ENCODE results near the gene ASF1B.
"Not testable (repeated sequence)": the region's sequence is repeated elsewhere in the genome, so short reads cannot be mapped to it uniquely, and the experiment has no call there.

ASF1B gene

DNA sequence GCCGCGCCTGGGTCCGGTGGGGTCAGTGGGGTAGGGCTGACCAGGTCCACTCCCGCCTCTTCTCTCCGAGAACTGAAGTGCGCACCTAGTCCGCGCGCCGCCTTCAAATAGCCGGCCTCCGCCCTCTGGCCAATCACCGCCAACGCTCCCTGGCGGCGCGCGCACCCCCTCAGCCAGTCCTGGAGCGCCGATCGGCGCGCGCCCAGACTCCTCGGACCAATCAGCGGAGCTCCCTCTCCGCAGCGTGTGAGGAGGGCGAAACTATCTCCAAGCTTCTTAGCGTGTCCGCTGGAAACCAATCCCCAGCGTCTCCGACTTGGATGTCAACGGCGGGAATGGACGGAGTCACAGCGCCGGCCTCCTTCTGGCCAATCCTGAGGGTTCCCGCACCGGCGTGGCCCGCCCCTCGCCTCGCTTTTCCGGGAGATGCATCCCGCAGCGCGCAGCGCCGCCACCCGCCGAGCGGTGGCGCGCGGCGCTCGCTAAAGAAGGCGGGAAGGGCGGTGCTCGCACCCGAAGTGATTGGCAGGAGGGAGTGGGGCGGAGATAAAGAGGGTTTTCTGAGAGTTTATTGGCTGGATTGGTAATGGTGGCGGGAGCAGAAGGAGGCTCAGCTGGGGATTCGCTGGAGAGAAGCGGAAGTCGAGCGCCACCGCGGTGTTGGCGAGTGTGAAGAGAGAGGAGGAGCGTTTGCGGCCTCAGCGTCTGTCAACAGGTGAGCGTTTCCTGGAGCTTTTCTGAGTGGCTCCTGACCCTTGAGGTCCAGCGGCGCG lies at the start of gene ASF1B:
Gene ASF1B (minus strand): TSS at position 81 of the 773 bp plus-strand sequence. CDS start 133 bp downstream, outside the sequence.
- DNase-seq: peak; percentile 100

DNA sequence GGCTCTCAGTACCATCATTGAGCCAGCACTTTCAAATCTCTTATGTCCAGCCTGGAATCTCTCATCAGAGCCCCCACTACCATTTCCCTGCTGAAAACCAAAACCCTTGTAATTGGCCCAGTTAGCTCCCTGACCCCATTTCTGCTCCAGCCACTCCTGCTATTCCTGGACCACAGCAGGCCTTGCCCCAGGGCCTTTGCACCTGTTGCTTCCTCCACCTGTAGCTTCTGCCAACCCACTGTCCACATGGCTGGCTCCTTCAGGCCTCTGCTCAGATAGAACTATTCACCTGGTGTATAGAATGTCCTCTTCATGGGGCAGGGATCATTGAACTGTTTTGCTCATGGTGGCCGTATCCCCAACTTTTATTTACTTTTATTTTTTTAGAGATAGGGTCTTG lies 49.3 kb upstream of the ASF1B start:
- DNase-seq: not testable (repeated sequence)

DNA sequence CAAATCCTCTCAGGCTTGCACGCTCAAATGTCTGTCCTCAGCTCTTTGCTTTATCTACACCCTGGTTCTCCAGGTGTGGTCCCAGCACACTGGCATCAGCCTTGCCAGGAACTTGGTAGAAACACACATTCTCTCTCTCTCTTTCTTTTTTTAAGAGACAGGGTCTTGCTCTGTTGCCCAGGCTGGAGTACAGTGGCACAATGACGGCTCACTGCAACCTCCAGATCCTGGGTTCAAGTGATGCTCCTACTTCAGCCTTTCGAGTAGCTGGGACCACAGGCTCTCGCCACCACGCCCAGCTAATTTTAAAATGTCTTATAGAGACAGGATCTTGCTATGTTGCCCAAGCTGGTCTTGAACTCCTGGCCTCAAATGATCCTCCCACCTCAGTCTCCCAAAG lies 48.8 kb upstream of the ASF1B start:
- no peak for DNase-seq

DNA sequence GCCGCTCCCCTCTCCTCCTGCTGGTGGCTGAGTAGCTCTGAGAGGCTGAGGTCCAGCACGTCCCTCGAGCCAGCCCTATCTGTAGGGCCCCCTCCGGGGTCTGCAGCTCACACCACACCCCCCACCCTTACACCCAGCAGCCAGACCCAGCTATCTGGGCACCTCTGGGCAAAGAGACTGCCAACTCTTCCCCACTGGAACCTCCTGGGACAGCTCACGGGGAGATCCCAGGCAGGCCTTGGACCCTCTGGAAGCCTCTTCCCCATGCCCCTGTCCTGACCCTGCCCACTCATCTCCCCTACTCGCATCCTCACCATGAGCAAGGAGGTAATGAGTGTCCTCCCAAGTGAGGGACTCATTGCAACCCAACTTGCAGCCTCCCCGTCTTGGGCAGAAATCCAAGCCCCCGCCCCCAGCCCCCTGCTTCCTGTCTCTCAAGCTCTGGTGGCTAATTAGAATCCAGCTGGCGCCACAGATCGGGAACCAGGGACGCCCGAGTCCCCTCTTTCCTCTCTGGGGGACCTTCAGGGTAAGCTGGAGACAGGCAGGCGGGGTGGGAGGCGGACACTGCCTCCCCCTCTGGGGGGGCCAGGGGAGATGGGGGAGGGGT lies 47.5 kb upstream of the ASF1B start:
- DNase-seq: no peak

DNA sequence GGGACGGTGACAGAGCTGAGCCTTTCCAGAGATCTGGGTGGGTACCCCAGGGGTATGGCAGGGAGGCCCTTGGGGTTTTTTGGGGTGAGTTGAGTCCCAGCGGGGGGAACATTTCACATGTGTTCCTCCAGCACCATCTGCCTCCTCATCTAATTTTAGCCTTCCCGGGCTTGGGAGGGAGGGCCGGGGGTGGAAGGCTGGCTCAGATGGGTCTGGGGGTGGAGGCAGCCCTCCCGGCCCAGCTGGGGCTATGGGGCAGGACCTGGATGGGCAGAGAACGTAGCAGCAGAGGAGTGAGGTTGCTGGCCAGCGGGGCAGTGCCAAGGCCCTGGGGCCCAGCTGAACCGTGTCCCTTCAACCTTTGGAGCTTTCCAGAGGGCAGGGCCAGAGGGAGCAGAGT lies 46.1 kb upstream of the ASF1B start:
- peak; percentile 7 for DNase-seq

DNA sequence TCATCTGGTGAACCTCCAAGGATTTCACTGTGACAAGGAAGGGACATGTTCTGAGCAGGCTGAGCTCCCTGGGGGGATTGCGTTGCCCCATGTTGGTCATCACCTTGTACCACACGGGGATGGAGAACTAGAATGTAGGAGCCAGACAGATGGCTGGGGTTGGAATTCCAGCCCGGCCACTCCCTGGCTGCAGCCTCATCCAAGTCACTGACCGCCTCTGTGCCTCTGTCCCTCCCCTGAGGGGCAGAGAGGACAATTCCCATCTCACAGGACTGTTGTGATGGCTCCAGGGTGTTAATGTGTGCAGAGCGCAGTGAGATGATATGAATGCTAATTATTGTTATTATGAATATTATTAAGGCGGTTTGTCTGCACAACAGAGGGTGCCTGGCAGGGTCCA lies 45.5 kb upstream of the ASF1B start:
- no peak for DNase-seq

DNA sequence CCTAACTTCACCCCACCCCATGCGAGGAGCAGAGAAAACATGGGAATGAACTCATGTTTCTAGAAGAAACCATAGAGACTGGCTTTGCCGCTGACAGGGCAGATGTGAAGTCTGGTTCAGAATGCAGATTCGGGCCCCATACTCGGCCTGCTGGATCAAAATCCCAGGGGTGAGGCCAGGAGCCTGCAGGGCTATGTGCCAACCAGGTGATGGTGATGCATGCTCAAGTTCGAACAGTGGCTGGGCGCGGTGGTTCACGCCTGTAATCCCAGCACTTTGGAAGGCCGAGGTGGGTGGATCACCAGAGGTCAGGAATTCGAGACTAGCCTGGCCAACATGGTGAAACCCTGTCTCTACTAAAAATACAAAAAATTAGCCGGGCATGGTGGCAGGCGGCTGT lies 44.8 kb upstream of the ASF1B start:
- DNase-seq: not testable (repeated sequence)

DNA sequence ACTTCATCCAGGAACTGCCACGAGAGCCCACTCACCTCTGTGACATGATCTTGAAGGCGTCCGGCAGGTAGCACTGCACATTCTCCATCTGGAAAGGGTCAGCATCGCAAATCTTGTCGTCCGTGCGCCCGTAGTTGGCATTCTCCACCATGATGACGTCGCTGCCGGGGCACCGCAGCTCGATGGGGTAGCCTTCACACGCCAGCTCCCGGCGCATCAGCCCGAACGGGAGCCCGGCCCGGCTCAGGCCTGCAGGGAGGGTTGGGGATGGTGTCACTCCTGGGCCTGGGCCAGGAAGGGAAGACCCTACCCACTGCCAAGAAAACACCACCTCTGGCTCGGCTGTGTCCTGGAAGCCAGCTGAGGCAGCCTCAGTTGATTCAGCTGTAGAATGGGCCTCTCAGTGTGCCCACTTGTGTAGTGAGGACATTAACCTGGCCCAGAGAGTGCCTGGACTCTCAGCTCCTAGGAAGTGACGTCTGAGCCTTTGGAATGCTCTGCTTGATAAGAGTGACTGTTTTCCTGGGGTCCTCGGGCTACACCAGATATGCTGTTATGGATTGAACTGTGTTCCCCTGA lies 41.2 kb upstream of the ASF1B start:
- no peak for DNase-seq

DNA sequence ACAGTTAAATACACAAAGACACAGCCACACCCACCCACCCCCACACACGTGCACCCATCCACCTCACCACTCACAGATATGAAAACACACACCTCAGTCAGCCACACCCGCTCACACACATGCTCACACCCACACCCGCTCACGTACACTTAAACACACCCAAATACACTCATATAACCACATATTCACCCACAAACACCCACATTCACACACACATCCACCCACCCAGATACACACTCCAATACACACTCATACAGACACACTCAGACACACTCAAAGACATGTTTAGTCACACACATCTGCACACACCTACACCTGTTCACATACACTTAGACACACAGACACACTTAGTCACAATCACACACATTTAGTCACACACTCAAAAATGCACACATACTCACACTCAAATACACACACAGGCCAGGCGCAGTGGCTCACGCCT lies 39.0 kb upstream of the ASF1B start:
- no peak for DNase-seq

DNA sequence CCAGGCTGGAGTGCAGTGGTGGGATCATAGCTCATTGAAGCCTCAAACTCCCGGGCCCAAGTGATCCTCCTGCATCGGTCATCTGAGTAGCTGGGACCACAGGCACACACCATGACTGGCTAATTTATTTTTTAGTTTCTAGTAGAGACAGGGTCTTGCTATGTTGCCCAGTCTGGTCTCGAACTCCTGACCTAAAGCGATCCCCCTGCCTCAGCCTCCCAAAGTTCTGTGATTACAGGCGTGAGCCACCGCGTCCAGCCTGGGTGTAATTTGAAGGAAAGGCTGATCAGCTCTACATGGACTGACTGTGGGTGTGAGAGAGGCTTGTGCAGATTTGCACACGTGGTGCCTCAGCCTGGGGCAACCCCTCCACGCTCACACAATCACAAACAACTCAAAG lies 38.5 kb upstream of the ASF1B start:
- no peak for DNase-seq

DNA sequence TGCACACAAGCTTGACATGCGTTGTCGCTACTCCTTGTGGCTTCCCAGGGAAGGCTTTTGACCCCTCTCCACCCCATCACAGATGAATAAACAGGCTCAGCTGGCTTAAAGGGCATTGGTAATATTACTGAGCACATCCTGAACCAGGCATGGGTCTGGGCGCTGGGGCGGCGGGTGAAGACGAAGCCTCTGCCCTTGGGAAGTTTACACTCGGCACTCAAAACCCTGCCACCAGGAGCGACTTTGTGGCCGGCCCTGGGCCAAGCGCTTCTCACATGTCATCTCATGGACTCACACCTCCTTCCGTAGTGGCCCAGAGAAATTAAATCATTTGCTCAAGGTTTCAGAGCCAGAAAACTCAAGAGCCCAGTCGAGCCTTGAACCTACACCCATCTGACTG lies 32.6 kb upstream of the ASF1B start:
- no peak for DNase-seq

DNA sequence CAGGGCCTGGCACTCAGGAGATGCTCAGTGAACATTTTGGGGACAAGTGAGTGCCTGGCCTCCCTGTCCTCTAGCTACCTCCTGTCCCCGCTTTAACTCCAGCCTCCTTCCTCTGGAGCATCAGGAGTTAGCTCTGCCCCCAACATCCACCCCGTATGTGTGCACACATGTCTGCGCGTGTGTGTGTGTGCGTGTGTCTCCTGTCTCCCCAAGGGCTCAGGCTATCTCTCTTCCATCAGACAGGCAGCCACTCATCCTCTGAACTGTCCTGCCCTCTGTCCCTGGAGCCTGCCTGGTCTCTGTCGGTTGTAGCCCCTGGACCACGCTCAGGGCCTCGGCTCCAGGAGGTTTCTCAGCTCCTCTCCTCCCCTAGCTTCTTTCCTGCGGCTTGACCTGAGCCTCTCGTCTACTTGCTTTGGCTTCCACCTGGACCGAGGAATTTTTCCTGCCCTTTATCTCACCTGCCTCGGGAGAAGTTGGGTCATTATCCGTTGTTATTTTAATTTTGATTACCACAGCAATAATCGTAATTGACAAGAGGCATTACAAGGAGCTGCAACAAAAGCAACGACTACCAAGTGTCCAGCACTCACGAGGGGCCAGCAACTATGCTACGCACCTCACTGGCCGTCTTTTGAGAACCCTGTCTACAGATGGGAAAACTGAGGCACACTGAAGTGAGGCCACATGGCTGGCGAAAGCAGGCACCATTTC lies 32.0 kb upstream of the ASF1B start:
- DNase-seq: no peak

DNA sequence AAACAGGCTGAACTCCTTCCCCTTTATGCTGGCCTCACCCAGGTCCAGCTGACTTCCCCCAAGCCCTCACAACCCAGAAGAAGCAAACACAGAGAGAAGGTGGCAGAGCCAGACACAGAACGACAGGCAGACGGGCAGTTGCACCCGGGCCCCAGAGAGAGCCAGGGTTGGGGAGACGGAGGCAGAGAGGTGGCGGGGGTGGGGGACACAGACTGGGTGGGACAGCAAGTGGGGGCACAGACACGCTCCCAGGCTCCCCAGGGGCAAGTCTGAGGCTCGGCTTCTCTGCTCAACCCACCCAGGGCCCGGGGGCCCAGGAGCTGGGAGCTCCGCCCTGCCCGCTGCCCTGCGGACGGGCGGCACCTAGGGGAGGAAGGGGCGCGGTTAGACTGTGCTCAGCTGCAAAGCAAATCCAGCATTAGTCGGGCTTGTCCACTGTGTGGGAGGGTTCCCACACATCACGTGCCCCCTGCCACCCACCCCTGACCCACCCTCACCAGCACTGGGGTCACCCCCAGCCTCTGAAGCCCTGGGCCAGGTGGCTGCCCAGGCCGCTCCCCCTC lies 31.3 kb upstream of the ASF1B start:
- DNase-seq: no peak

DNA sequence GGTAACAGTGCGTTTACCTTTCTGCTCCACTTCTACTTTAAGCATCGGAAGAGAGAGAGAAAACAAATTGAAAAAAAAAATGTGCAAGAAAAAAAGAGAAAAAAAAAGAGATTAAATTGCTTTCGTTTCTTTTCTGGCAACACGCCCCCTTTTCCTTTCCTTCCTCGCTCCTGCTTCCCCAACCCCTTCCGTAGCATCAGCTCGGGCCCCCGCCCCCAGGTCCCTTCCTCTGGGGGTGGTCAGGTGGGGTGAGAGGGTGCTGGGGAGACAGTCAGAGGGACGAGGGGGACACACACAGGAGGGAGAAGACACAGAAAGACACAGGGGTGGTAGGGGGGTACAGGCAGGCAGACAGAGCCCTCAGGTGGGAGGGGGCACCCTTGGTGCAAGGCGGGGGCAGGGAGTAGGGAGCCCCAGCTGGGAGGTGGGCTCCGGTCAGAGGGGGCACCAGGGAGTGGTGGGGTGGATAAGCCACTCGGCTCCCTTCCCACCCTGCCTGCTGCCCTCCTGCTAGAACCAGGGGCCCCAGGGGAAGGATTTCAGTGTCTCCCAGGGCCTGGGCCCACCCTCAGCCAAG lies 30.7 kb upstream of the ASF1B start:
- DNase-seq: no peak

DNA sequence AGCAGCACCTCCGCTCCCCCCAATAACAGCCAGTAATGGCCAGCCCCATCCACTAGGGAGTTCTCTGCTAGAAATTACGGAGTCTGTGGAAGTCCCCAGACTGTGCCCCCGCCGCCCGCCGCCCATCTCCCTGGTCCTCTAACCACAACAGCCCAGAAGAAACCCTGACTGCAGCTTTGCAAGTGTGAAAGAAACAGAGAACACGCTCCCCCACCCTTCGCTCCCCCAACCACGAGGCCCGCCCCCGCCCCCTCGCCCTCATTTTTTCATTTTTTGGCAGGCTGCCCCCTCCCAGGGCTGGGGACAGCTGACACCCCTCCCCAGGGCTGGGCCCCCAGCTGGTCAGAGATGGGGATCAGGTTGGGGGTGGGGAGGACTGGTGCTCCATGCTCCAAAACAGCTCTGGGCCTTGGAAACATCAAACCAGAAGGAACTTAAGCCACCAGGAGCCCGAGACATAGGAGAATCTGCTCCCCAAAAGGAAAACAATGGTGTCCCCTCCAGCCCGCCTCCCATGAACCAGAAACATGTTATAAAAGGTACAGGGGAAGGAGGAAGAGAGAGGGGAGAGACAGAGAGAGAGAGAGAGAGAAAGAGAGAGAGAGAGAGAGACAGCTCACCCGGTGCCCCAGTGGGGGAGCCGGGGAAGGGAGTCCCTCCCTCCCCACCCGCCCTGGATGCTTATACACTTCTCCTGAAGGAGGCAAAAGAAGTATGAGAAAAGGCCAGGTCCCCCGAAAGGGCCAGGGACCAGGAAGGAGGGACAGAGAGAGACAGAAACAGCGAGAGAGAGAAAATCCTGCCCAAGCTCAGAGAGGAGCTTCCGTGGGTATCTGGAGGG lies 29.8 kb upstream of the ASF1B start:
- DNase-seq: no peak

DNA sequence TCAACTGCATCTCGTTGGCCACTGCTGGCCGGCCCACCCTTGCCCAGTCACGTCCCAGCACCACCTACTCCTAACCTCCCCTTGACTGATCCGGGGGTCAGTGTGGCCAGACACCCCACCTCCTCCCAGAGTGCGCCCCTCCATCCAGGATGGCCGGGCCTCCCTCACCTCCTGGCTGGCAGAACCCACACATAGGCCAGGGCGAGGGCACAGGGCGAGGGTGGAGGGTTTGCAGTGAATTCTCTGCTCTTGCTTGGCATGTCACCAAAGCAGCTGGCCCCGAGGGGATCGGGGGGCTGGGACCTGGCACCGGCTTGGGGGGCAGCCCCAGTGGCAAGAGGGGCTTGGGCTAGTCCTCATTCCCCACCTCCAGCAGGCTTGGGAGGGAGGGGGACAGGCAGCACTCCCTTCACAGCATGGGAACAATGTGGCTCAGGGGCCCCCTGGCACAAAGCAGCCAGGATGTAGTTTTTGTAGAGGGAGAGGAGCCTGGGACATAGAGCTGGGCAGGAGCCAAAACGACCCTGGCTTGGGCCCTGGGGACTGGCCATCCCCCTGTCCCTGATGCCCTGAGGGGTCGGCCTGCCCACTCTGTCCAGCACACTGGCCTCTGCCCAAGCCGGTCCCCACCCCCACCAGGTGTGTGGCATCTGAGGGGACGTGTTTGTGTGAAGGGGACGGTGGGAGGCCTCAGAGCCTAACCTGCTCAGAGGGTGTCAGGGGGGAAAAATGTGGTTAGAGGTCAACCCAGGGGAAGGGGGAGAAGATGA lies 28.5 kb upstream of the ASF1B start:
- DNase-seq: no peak

DNA sequence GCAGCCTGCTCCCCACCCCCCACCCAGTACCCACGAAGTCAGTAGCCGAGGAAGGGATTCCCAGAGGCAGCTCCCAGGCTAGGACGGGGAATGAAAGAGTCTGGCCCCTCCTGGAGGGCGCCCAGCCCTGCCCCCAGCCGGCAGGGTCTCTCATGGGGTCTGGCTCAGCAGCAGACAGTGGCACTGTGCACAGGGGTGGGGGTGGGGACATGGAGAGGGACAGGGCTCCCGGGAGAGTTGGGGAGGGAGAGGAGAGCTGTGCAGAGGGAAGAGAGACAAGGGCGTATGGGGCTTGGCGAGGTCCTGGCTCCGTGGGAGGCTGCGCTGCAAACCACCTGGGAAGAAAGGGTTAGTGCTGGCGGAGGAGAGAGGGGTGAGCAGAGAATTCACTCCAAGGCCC lies 27.7 kb upstream of the ASF1B start:
- no peak for DNase-seq

DNA sequence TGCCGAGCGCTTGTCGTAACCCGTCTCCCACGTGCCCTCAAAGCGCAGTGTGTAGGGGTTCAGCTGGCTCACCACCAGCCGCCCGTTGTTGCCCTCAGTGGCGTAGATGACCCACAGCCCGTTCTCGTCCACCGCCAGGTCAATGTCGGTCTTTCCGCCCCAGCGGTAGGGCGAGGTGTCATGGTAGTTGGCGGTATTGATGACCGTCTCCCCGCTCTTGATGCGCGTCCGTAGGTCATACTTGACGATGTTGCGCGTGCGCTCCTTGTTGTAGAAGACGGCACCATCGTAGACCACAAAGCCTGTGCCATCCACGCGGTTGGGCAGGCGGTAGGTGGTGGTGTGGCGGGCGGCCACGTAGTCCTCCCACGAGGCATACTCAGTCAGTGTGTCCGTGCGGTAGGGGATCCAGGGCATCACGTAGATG lies 26.5 kb upstream of the ASF1B start:
- no peak for DNase-seq

DNA sequence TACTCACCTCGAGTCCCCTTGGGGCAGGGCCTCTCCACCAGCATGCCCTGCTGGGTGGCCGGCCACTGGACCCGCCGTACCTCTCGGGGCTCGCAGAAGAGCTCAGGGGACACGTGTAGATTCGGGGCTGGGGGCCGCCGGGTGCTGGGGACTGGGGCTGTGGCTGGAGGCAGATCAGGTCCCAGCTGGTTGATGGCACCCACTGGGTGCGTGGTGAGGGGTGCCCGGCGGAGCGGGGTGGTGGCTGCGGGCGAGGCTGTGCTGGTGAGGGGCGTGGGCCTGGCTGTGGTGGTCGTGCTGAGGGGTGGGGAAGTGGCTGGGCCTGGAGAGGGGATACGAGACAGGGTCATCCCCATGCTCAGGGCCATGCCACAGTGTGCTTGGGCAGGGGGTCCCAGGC lies 24.9 kb upstream of the ASF1B start:
- no peak for DNase-seq

DNA sequence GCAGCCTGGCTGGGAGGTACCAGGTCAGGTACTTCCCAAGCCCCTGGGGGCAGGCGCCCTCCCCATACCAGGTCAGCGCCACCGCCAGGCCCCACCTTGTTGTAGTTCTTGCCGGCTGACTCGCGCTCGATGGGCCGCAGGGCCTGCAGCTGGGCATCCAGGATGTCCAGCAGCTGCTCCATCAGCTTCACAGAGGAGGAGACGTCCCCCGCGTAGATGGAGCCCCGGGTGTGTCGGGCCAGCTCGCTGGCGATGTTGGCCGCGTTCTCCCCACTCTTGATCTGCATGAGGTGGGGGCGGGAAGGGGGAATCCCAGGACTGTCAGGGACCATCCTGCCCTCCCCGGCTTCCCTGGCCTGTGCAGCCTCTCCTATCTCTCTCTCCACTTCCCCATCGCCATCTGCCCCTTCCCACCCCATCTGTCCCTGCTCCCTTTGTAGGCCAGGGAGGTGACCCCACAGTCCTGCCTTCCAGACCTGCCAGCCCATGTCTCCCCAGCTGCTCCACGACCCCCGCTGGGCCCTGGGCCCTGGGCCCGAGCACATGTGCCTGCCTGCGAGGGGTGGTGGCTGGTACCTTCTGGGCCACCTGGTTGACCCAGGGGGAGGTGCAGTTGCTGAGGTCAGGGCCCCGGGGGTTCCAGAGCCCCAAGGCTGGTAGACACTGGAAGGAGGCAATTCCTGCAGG lies 23.8 kb upstream of the ASF1B start:
- DNase-seq: peak; percentile 55

DNA sequence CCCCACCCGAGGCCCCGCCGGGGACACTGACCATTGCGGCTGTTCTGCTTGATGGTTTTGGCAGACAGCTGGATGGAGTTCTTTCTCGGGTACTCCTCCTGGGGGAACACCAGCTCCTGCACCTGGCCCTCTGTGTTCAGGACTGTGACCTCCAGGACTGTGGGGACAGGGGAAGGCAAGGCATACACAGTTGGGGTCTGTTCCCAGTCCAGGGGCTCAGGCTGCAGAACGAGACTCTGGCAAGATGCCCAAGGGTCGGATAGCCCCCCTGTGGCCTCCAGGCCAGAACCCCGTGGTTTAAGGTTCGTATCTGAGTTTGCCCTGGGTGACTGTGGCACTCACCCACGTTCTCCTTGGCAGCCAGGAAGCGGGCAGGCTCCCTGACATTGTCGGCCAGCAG lies 22.7 kb upstream of the ASF1B start:
- DNase-seq: no peak
